ENCODE measurements around the gene MEGF6.

MEGF6 gene

DNA sequence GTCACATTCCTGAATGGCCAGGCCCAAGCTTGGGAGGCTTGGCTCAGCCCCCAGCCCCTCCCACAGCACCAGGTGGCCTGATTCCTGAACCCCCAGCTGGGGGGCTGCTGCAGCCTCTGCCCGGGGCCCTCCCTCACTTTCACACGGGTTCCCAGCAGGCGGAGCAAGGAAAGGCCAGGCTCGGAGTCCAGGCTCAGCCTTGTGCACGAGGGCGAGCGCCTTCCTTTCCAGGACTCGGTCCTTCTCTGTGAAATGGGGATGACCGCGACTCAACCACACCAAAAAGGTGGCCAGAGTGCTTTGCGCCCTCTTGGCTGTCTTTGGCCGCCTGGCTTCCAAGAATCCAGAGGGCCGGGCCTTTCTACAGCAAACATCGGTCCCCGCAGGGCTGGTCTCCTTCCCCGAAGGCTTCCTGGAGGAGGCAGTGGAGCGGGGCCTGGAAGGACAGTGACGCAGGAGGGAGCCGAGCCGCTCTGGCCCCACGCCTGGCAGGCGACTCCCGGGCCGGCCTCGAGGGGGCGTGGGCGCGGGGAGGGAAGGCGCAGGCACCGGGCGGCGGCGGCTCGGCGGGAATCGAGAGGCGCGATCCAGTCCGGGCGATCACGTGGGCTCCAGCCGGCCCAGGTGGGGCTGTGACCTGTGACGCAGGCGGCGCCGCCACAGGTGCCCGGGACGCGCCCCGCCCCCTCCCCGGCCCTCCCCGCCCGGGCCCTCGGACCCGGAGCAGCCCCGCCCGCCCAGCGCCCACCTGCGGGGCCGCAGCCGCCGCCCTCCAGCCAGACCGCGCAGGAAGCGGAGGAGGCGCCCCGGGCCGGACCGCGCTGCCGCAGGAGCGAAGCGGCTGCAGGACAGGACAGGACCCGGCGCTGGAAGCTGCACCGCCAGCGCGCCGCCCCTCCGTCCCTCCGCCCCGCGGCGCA, 157.2 kb downstream of the MEGF6 start, which contains the start of gene ARHGEF16:
Gene ARHGEF16, plus strand, starts transcription at position 775 of the 920 bp plus-strand sequence. CDS start 8,420 bp downstream, outside the sequence.
- DNase-seq (ENCODE audit: low read depth): no peak
- H3K4me3 ChIP-seq (ENCODE audit: low read depth, low read length): no peak within 1 kb of the TSS
- TF ChIP-seq, protein P1, sequence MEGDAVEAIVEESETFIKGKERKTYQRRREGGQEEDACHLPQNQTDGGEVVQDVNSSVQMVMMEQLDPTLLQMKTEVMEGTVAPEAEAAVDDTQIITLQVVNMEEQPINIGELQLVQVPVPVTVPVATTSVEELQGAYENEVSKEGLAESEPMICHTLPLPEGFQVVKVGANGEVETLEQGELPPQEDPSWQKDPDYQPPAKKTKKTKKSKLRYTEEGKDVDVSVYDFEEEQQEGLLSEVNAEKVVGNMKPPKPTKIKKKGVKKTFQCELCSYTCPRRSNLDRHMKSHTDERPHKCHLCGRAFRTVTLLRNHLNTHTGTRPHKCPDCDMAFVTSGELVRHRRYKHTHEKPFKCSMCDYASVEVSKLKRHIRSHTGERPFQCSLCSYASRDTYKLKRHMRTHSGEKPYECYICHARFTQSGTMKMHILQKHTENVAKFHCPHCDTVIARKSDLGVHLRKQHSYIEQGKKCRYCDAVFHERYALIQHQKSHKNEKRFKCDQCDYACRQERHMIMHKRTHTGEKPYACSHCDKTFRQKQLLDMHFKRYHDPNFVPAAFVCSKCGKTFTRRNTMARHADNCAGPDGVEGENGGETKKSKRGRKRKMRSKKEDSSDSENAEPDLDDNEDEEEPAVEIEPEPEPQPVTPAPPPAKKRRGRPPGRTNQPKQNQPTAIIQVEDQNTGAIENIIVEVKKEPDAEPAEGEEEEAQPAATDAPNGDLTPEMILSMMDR (IDR thresholded peaks at IDR 0.05; ENCODE audit: insufficient read depth, low read depth, low read length, missing control alignments): no peak

DNA sequence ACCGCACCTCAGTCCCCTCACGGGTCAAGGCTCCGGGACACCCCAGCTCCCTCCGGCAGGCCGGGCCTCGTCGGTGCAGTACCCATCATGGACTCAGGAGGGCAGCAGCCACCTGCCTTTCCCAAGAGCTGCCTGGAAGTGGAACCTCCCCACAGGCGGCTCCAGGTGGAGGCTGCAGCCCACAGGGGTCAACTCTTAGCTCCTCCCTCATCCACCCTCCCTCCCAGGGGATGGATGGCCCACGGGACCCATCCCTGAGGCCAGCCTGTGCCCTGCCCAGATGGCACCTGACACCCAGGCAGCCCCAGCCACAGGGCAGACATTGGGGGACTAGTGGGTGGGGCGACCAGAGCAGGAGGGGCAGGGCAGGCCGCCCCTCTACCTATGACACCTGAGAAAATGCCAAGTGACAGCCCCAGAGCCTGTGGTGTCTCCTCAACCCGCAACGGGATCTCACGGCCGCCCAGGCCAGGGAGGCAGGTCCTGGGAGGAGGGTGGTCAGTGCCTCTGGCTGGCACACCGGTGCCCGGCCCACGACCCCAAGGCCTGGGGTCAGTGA, 158.0 kb downstream of the MEGF6 start:
- H3K4me3 ChIP-seq (ENCODE audit: low read depth, low read length): no peak overlapping the region
- peak; percentile 68 for DNase-seq (ENCODE audit: low read depth)
- TF ChIP-seq, protein P1 (IDR thresholded peaks at IDR 0.05; ENCODE audit: insufficient read depth, low read depth, low read length, missing control alignments): peak; percentile 90

DNA sequence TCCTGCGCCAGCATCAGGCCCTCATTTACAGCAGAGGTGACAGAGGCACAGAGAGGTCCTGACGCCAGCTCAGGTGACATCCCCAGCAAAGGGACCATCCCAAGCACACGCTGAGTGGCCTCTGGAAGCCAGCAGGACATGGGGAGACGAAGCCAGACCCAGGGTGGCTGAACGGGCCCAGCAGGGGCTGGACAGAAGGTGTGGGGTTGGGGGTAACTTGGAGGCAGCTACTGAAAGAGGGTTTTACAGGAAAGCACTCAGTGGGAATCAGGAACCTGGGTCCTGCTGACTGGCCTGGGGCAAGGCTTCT, 158.5 kb downstream of the MEGF6 start:
- TF ChIP-seq, protein P1 (IDR thresholded peaks at IDR 0.05; ENCODE audit: insufficient read depth, low read depth, low read length, missing control alignments): no peak
- no peak overlapping the region for H3K4me3 ChIP-seq (ENCODE audit: low read depth, low read length)
- DNase-seq (ENCODE audit: low read depth): no peak

DNA sequence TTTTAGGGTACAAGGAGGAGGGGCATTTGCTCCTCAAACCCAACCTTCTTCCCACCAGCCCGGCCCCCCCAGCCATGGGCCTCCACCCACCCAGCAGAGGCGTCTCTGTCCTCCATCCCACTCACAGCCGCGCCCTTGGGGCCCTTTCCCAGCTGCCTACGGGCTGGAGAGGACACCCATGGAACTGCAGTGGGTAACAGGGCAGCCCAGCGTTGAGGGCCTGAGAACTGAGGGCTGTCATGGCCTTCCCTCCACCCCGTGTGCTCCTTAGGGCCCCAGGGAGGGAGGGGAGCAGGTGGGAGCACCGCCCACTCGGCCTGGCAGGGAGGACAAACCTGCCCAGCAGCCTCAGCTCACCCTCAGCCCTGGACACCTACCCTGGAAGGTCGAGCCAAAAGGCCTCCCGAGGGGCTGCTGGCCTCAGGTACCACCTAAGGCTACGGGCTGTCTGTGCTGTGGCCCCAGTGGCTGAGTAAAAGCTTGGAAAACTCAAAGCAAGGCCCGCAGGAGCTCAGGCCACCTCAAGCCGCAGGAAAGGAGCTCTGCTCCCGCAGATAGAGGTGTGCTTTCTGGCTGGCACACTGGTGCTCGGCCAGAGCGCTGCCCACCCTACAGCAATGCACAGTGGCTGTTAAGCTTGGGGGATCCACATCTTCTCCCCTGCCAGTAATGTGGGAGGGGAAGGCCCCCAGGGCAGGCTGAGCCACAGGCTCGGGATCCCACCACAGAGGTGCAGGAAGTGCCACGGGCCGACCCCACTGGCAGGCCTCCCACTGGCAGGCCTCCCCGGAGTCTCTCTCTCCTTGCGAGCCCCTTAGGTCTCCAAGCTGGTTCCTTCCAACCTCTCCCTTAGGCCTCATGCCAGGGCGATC, 159.1 kb downstream of the MEGF6 start:
- TF ChIP-seq, protein P1 (IDR thresholded peaks at IDR 0.05; ENCODE audit: insufficient read depth, low read depth, low read length, missing control alignments): no peak
- H3K4me3 ChIP-seq (ENCODE audit: low read depth, low read length): no peak overlapping the region
- DNase-seq (ENCODE audit: low read depth): no peak

DNA sequence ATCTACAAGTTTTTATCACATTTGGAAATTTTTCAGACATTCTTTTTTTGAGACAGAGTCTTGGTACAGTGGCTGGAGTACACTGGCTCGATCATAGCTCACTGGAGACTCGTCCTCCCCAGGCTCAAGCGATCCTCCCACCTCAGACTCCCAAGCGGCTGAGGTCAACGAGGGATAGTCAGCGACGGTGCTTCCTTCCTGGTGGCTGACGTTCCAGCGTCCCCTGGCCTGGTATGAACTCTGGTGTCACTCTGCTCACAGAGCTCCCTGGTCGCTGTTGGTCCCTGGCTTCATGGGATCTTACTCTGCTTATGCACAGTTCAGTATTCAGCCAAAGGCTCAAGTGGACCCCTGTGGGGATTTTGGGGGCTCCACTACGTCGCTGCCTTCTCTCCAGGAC, 160.3 kb downstream of the MEGF6 start:
- no peak overlapping the region for H3K4me3 ChIP-seq (ENCODE audit: low read depth, low read length)
- TF ChIP-seq, protein P1 (IDR thresholded peaks at IDR 0.05; ENCODE audit: insufficient read depth, low read depth, low read length, missing control alignments): no peak
- DNase-seq (ENCODE audit: low read depth): no peak

DNA sequence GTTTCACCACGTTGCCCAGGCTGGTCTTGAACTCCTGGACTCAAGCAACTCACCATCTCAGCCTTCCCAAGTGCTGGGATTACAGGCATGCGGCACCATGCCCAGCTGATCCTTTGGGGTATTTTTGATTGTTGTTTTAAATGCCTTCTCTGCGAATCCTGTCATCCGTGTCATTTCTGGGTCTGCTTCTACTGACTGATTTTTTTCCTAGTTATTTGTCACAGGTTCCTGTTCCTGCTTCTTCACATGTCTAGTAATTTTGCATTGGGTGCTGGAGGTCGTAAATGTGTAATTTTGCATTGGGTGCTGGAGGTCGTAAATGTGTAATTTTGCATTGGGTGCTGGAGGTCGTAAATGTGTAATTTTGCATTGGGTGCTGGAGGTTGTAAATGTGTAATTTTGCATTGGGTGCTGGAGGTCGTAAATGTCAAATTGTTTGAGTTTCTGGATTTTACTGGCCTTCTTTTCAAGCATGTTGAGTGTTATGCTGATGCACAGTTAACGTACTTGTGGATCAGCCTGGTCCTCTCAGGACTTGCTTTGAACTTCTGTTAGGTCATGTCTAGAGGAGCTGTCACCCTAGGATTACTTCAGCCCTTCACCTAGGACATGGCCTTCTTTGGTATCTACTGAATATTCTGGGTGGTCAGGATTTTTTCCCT, 161.0 kb downstream of the MEGF6 start:
- no peak overlapping the region for H3K4me3 ChIP-seq (ENCODE audit: low read depth, low read length)
- TF ChIP-seq, protein P1 (IDR thresholded peaks at IDR 0.05; ENCODE audit: insufficient read depth, low read depth, low read length, missing control alignments): no peak
- DNase-seq (ENCODE audit: low read depth): no peak
